HepG2 (cell line): ENCODE measurements around the gene LIME1. TPM values are rescaled to one million over a fixed set of nuclear protein-coding genes. Genes with fewer than 3 reads are reported as not detected.

Experiments
- E2F2 ChIP-seq: sonication (generic); formaldehyde crosslinking; IDR thresholded peaks from 2 replicates; pipeline ENCODE4 v1.4.0; 2020; ENCODE audit warnings: missing genetic modification reagents, borderline replicate concordance
- FOXO1 ChIP-seq: sonication (generic); formaldehyde crosslinking; IDR thresholded peaks from 2 replicates; pipeline ENCODE4 v1.4.0; 2020; ENCODE audit warnings: missing genetic modification reagents
- GABPB1 ChIP-seq: IDR thresholded peaks from 2 replicates; pipeline ENCODE4 v1.6.1; 2016; ENCODE audit warnings: mild to moderate bottlenecking, missing genetic modification reagents, moderate library complexity, missing compliant biosample characterization
- GMEB1 ChIP-seq: sonication (generic); formaldehyde crosslinking; IDR thresholded peaks from 2 replicates; pipeline ENCODE4 v1.5.1; 2020; ENCODE audit warnings: missing genetic modification reagents, mild to moderate bottlenecking, borderline replicate concordance
- HNRNPLL ChIP-seq: fragments of 200-400 bp; formaldehyde crosslinking; IDR thresholded peaks from 2 replicates; pipeline ENCODE4 v1.6.1; 2017; ENCODE audit warnings: mild to moderate bottlenecking, low read depth, low read length; ENCODE audit not compliant: poor library complexity, severe bottlenecking
- KMT2B ChIP-seq: IDR thresholded peaks from 2 replicates; pipeline ENCODE4 v1.6.1; 2016; ENCODE audit warnings: missing genetic modification reagents, missing compliant biosample characterization
- MAZ ChIP-seq, 2 experiments: sonication (generic) in 1 of 2; formaldehyde crosslinking in 1 of 2; IDR thresholded peaks; 2 replicates each; pipeline versions ENCODE4 v1.5.0 to v1.6.1; 2012 to 2020; ENCODE audit warnings: low read depth in 2 of 2, mild to moderate bottlenecking in 2 of 2, borderline replicate concordance in 1 of 2, improper control_type of control experiment in 1 of 2, low read length in 1 of 2, missing genetic modification reagents in 1 of 2, moderate library complexity in 1 of 2
- NBN ChIP-seq: fragments of 450-650 bp; conservative IDR thresholded peaks from 2 replicates; pipeline ENCODE4 v1.6.1; 2017
- PAXIP1 ChIP-seq: sonication (generic); formaldehyde crosslinking; conservative IDR thresholded peaks from 2 replicates; pipeline ENCODE4 v1.4.0; 2020; ENCODE audit warnings: mild to moderate bottlenecking, missing genetic modification reagents, moderate library complexity
- SMAD9 ChIP-seq: sonication (generic); formaldehyde crosslinking; IDR thresholded peaks from 2 replicates; pipeline ENCODE4 v1.5.1; 2020; ENCODE audit warnings: mild to moderate bottlenecking, missing genetic modification reagents
- THAP9 ChIP-seq: sonication (generic); formaldehyde crosslinking; IDR thresholded peaks from 2 replicates; pipeline ENCODE4; 2020; ENCODE audit warnings: missing genetic modification reagents, mild to moderate bottlenecking, borderline replicate concordance
- ZNF263 ChIP-seq: sonication (generic); formaldehyde crosslinking; IDR thresholded peaks from 2 replicates; pipeline ENCODE4 v1.4.0; 2020; ENCODE audit warnings: missing genetic modification reagents
- ZNF34 ChIP-seq: sonication (generic); formaldehyde crosslinking; IDR thresholded peaks from 2 replicates; pipeline ENCODE4 v1.4.0; 2020; ENCODE audit warnings: mild to moderate bottlenecking, missing genetic modification reagents, borderline replicate concordance
- ZNF607 ChIP-seq: sonication (generic); formaldehyde crosslinking; IDR thresholded peaks from 2 replicates; pipeline ENCODE4 v1.5.1; 2020; ENCODE audit warnings: missing genetic modification reagents, mild to moderate bottlenecking, borderline replicate concordance
- ZNF792 ChIP-seq: IDR thresholded peaks from 2 replicates; pipeline ENCODE4 v1.6.1; 2016
- ZXDC ChIP-seq: sonication (generic); formaldehyde crosslinking; IDR thresholded peaks from 2 replicates; pipeline ENCODE4 v1.5.0; 2020; ENCODE audit warnings: mild to moderate bottlenecking, missing genetic modification reagents
- polyA plus RNA-seq, 8 experiments: library from polyadenylated mRNA; depleted of rRNA in 3 of 8; stranded (reverse) in 7 of 8; unstranded in 1 of 8; fragments of >200 nt; fragmentation: Illumina TruSeq in 4 of 8; extraction: Trizol in 4 of 8; gene quantifications; 2 replicates each; pipeline versions ENCODE4 v1.2.1 to v1.2.3, GENCODE V29; 2011 to 2016; ENCODE audit warnings: low read depth in 4 of 8, missing spikeins in 1 of 8, mixed read lengths in 1 of 8; ENCODE audit not compliant: insufficient read depth in 1 of 8
- total RNA-seq, 5 experiments: library from RNA; depleted of rRNA; stranded (reverse); fragments of >200 nt; fragmentation: Illumina TruSeq; extraction: Trizol; gene quantifications; 2 replicates each; pipeline ENCODE4 v1.2.3, GENCODE V29; 2016; ENCODE audit warnings: low read depth in 1 of 5

Gene LIME1
- total and polyA plus RNA-seq, 2 of the 13 experiments (the other 11 are each of a cell fraction or from before 2014, with no cell fraction given), result 13.0 to 61.5 TPM

- TF ChIP-seq PAXIP1 (no peak), THAP9 (no peak), NBN (no peak), FOXO1 (CRISPR knock-in tag) (no peak), ZNF34 (CRISPR knock-in tag) (no peak), KMT2B (CRISPR knock-in tag) (no peak), ZNF607 (no peak), MAZ (IDR thresholded peaks at IDR 0.05; ENCODE audit: borderline replicate concordance, low read depth, low read length) (no peak), MAZ (CRISPR knock-in tag; IDR thresholded peaks at IDR 0.05; ENCODE audit: low read depth) (0 out of 2 replicates have a peak, but pooled peaks have one; percentile 22), GMEB1 (no peak), GABPB1 (CRISPR knock-in tag) (no peak; the same call in 1 of the 2 replicates), ZNF263 (CRISPR knock-in tag) (0 out of 2 replicates have a peak, but pooled peaks have one; percentile 28), SMAD9 (0 out of 2 replicates have a peak, but pooled peaks have one; percentile 13), ZXDC (no peak), ZNF792 (CRISPR knock-in tag) (no peak), E2F2 (CRISPR knock-in tag) (0 out of 2 replicates have a peak, but pooled peaks have one; percentile 46), HNRNPLL (peak; percentile 3)
Measured at GRCh38 chr20:63741676-63742380, 5.4 kb downstream of the LIME1 start (continued).
